ENCODE data around the gene ZBTB9.

The ZBTB9 gene

GRCh38 chr6:33419580-33420490 is 34.5 kb upstream of the ZBTB9 start, which contains the start of gene SYNGAP1:
Gene SYNGAP1 (plus strand): TSS chr6:33420065. CDS start chr6:33420265, 200 bp downstream.
- no peak for DNase-seq (ENCODE audit: low read depth)

- DNase-seq (ENCODE audit: low read depth) = no peak
These were observed 33.7 kb upstream of the ZBTB9 start for GRCh38 chr6:33420491-33421343.

DNA sequence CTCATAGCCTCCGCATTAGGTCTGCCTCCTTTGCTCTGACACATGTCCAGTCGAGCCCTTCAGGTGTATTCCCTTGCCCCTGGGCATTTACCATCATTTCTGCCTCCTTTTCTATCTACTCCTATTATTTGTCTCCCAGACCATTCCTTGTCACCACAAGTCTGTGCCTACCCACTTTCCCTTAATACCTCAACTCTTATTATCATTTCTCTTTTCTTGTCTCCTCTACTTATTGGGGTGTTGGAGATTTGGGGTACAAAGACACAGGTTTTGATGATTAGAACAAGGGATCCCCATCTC is 33.1 kb upstream of the ZBTB9 start:
- DNase-seq (ENCODE audit: low read depth) = no peak

GRCh38 chr6:33423777-33424176 is 30.6 kb upstream of the ZBTB9 start:
- no peak for DNase-seq (ENCODE audit: low read depth)

- no peak for DNase-seq (ENCODE audit: low read depth)
These were observed 29.3 kb upstream of the ZBTB9 start for GRCh38 chr6:33424855-33425667.

- no peak for DNase-seq (ENCODE audit: low read depth)
These were observed 28.5 kb upstream of the ZBTB9 start for GRCh38 chr6:33425668-33426577.

- DNase-seq (ENCODE audit: low read depth) = no peak
These were observed 27.5 kb upstream of the ZBTB9 start for GRCh38 chr6:33426590-33427511.

DNA sequence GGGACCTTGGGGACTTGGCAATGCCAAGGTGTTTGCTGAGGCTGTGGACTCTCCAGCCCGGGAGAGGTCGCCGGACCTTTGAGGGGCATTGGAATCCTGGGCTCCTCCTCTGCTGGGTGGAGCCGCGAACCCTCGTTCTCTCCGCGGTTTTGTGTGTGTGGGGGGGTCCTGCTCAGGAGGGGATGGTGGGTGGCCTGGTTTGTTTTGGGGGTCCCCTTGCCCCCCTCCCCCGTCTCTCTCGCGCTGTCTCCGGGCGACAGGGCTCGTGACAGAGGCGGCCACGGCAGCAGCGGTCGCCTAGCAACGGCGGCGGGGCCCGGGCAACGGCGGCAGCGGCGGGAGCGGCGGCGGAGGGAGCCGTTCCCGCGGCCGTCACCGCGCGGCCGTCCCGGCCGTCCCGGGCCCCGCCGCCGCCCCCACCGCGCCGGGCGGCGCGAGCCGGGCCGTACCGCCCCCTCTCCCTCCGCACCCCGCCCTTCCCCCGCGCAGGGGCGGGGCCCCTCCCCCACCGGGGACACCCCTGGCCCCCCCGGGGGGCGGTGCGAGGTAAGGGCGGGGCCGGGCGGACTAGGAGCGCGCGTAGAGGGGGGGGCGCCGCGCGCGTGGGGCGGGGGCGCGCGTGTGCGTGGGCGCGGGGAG is 26.7 kb upstream of the ZBTB9 start:
- DNase-seq (ENCODE audit: low read depth) = no peak

DNA sequence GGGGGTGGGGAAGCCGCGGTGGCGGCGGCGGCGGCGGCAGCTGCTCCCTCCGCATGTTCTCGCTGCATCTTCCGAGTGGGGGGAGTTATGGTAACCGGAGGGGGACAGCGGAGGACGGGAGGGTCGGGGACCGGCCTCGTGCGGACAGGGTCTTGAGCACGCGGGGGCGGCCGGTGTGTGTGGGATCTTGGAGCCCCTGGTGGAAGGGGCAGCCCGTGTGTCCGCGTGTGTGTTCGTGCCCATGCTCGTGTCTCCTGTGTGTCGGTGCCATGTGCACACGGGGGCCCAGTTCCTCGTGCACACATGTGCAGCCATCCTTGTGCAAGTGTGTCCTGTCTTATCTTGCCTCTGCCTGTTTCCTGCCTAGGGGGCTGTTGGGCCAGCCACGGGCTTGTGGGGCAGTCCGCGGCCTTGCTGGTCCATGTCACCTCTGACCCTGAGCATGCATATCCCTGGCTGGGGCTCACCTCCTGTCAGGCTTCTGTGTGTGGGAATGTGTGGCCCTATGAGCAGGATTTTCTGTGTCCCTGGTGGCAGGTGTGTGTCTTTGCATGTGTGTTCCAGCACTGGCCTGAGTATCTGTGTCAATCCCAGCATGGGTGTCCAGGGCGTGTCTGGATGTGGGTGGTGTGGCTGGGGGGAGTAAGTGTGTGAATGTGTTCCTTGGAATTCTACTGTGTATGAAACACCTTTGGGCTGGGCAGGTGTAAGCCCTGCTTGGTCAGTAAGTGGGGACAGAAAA is 26.0 kb upstream of the ZBTB9 start:
- no peak for DNase-seq (ENCODE audit: low read depth)

DNA sequence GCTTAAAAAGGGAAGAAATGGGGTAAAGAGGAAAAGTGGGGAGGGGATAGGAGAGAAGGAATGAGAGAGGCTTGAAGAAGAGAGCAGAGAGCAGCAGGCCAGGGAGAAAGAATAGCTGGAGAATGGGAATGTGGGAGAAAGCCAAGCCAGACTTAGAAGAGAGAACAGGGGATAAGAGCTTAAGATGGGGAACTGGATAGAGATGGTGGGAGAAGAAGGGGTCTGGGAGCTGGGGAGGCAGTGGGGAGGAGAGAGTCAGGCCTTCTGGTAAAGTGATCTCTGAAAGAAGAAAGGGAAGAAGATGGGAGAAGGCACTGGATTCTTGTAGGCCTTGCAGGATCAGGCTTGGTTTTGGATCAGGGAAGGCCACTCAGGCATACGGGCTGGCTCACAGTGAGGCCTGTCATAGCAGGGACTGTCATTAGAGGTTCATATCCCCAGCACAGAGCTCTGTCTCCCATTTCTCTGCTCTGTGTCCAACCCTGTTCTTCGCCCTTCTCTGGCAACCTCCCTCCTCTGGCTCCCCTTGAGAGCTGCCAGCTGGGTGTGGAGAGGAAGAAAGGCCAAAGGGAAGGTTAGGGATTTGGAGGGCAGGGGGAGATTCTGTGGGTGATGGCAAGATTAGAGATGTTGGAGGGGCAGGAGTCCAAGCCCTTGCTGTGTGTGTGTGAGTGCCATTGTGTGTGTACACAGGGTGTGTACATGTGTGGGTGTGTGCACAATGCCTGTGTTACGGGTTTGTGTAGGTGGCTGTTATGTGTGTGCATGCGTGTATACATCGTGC is 25.2 kb upstream of the ZBTB9 start:
- DNase-seq (ENCODE audit: low read depth) = no peak

DNA sequence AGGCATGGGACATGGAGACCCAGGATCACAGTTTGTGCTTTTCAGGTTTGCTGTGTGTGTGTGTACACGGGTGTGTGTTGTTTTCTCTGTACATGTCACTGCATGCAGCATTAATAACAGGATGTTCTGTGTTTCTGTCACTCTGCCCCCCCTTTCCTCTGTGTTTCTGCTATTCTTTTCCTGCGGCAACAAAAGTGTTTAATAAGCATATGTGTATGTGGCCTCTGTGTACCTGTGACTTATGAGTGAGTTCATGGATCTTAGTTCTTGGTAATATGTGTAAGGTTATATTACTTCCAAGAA is 24.7 kb upstream of the ZBTB9 start:
- DNase-seq (ENCODE audit: low read depth) = no peak

DNA sequence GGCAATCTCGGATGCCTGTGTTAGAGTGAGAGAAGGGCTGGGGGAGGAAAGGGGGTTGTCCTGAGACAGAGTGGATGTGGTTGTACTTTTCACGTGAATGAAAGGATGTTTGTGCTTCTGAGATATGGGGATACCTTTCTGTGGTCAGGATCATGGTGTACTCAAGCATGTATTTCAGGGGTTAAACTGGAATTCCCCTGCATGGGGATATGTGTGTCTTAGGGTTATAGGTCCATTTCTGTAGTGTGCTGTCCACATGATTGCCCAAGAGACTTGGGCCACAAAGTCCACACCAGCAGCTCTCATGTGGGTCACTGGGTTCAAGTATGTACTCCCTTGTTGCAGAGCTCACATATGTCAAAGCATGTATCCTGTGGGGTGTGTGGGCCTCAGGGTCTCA is 24.0 kb upstream of the ZBTB9 start:
- no peak for DNase-seq (ENCODE audit: low read depth)

- no peak for DNase-seq (ENCODE audit: low read depth)
These were observed 23.1 kb upstream of the ZBTB9 start for GRCh38 chr6:33430991-33431879.

GRCh38 chr6:33431880-33432541 is 22.4 kb upstream of the ZBTB9 start:
- DNase-seq (ENCODE audit: low read depth) = no peak

DNA sequence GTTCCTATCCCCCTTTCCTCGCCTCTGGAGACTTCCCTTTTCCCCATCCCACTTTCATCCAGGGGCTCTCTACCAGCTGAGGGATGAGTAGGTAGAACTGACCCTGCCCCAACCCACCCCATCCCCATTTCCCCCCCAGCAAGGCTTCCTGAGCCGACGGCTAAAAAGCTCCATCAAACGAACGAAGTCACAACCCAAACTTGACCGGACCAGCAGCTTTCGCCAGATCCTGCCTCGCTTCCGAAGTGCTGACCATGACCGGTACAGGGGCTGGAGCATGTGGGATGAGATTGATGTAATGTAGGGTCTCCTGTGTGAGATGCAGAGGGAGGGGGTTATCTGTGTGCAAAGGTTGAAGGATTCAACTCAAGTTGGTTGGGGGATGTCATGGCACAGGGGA is 21.8 kb upstream of the ZBTB9 start:
- DNase-seq (ENCODE audit: low read depth) = no peak

- DNase-seq (ENCODE audit: low read depth) = no peak
These were observed 21.3 kb upstream of the ZBTB9 start for GRCh38 chr6:33433001-33433543.
